GM12878 (cell line): ENCODE measurements around the gene CTNNA3. TPM values are rescaled to one million over a fixed set of nuclear protein-coding genes. Genes with fewer than 3 reads are reported as not detected.

Source experiments
- ATAC-seq: fragments of 200-7000 bp; cut with Tn5 transposase; 3 replicates; pipeline ENCODE4 v1.9.1; 2020; ENCODE audit warnings: mild to moderate bottlenecking, moderate library complexity
- BruUV-seq: library from RNA; stranded (reverse); fragments of 400-500 nt; replicated peaks from 2 replicates; lab custom pipeline; 2021; lab: Mats Ljungman, UMichigan
- CTCF ChIA-PET: fragments of 300-600 bp; sonication (Branson Sonifier 250); formaldehyde crosslinking; extraction: SDS; loops from one replicate; lab custom pipeline; 2021; ENCODE audit warnings: inconsistent platforms; lab: Yijun Ruan, JAX
- POLR2A ChIA-PET: fragments of 350-600 bp; formaldehyde crosslinking; extraction: SDS; loops from one replicate; lab custom pipeline; 2021; ENCODE audit warnings: inconsistent platforms; lab: Charles Lee
- RAD21 ChIA-PET: fragments of 300-600 bp; sonication (Branson Sonifier 250); formaldehyde crosslinking; loops from one replicate; lab custom pipeline; 2023; ENCODE audit warnings: antibody characterized with exemption; ENCODE audit not compliant: unreplicated experiment; lab: Charles Lee
- SMC1A ChIA-PET: fragments of 300-600 bp; sonication (Branson Sonifier 250); formaldehyde crosslinking; loops from one replicate; lab custom pipeline; 2023; ENCODE audit not compliant: unreplicated experiment, uncharacterized antibody; lab: Charles Lee
- DNase-seq: peaks from one replicate; pipeline ENCODE4 v3.0.0-alpha.2; 2011; ENCODE audit warnings: low read depth, low spot score
- FAIRE-seq: peaks from 3 replicates; lab custom pipeline; 2011; peaks lifted over from hg19 to GRCh38; lab: Jason Lieb, UNC
- H2AFZ ChIP-seq: 2 replicates; pipeline ENCODE4 v1.6.0; 2011; ENCODE audit warnings: low read depth, low read length, control low read depth; ENCODE audit not compliant: control insufficient read depth
- H3K27ac ChIP-seq: 2 replicates; pipeline ENCODE4 v1.5.1; 2011; ENCODE audit warnings: control low read depth; ENCODE audit not compliant: control insufficient read depth, insufficient read depth
- H3K27me3 ChIP-seq, 2 experiments: replicated peaks in 1 of 2; 2 replicates each; pipeline versions ENCODE4 v1.6.0 to v1.6.1; 2011; ENCODE audit warnings: low read length in 1 of 2; ENCODE audit not compliant: control insufficient read depth in 2 of 2, insufficient read depth in 2 of 2
- H3K36me3 ChIP-seq, 2 experiments: 2 replicates each; pipeline ENCODE4 v1.5.1; 2011; ENCODE audit warnings: low read length in 1 of 2; ENCODE audit not compliant: control insufficient read depth in 2 of 2, insufficient read depth in 2 of 2
- H3K4me1 ChIP-seq: 2 replicates; pipeline ENCODE4 v1.6.1; 2011; ENCODE audit warnings: mild to moderate bottlenecking, low read length, moderate library complexity, mixed read lengths; ENCODE audit not compliant: control insufficient read depth, insufficient read depth
- H3K4me2 ChIP-seq: 2 replicates; pipeline ENCODE4 v1.6.0; 2011; ENCODE audit warnings: control low read depth; ENCODE audit not compliant: control insufficient read depth, insufficient read depth
- H3K4me3 ChIP-seq: fragments of 200-600 bp; sonication (generic); 2 replicates; pipeline ENCODE4 v1.5.1; 2016
- H3K79me2 ChIP-seq: 2 replicates; pipeline ENCODE4 v1.6.0; 2011; ENCODE audit warnings: low read length; ENCODE audit not compliant: control insufficient read depth, insufficient read depth
- H3K9ac ChIP-seq: 2 replicates; pipeline ENCODE4 v1.8.0; 2011; ENCODE audit warnings: low read length, control low read depth, mixed read lengths; ENCODE audit not compliant: control insufficient read depth, insufficient read depth
- H3K9me3 ChIP-seq: replicated peaks from 3 replicates; pipeline ENCODE4 v1.5.1; 2011; ENCODE audit warnings: mild to moderate bottlenecking, low read length; ENCODE audit not compliant: control insufficient read depth, insufficient read depth
- H4K20me1 ChIP-seq: 2 replicates; pipeline ENCODE4 v1.6.0; 2011; ENCODE audit not compliant: control insufficient read depth, insufficient read depth
- E4F1 ChIP-seq: fragments of 450-650 bp; IDR thresholded peaks from 2 replicates; pipeline ENCODE4 v1.6.1; 2018; ENCODE audit warnings: borderline replicate concordance, mild to moderate bottlenecking; ENCODE audit not compliant: partially characterized antibody
- GABPA ChIP-seq: IDR thresholded peaks from 2 replicates; pipeline ENCODE4 v1.6.1; 2014; ENCODE audit warnings: antibody characterized with exemption, low read depth, mild to moderate bottlenecking, inconsistent platforms
- HCFC1 ChIP-seq: fragments of 150-350 bp; IDR thresholded peaks from 2 replicates; pipeline ENCODE4 v1.6.1; 2014; ENCODE audit warnings: low read length
- NR2F1 ChIP-seq: fragments of 450-650 bp; conservative IDR thresholded peaks from 2 replicates; pipeline ENCODE4 v1.6.1; 2017; ENCODE audit warnings: mild to moderate bottlenecking
- ZBTB33 ChIP-seq: fragments of 450-650 bp; IDR thresholded peaks from 2 replicates; pipeline ENCODE4 v1.6.1; 2017; ENCODE audit warnings: mild to moderate bottlenecking
- ZNF622 ChIP-seq: fragments of 450-650 bp; IDR thresholded peaks from 2 replicates; pipeline ENCODE4 v1.6.1; 2017; ENCODE audit warnings: mild to moderate bottlenecking, inconsistent platforms
- WGBS: methylation state at CpG from one replicate; pipeline ENCODE4 v1.1.6; 2016; ENCODE audit warnings: low lambda C conversion rate; ENCODE audit not compliant: insufficient replicate concordance, insufficient coverage; ENCODE audit errors: missing lambda C conversion rate; 5-methylcytosine and 5-hydroxymethylcytosine counted together
- in situ Hi-C: fragments of 300-500 bp; cut with MboI; formaldehyde crosslinking; loops from 9 replicates; pipeline ENCODE4 v1.14.3; 2018; ENCODE audit warnings: mixed read lengths
- intact Hi-C: fragments of 100-400 bp; cut with micrococcal nuclease; formaldehyde crosslinking; loops from one replicate; pipeline ENCODE4 v1.14.2; 2022; ENCODE audit not compliant: unreplicated experiment
- polyA plus RNA-seq, 11 experiments: library from polyadenylated mRNA; depleted of rRNA in 4 of 11; unstranded in 6 of 11; stranded (reverse) in 5 of 11; fragments of >200 nt; fragmentation: Nextera tagmentation in 4 of 11; fragmentation: Illumina TruSeq in 1 of 11; extraction: Ambion mirVana in 4 of 11; extraction: Trizol in 1 of 11; gene quantifications; 1 replicate in 1 of 11; 2 replicates in 10 of 11; pipeline versions ENCODE4 v1.2.1 to v1.2.3, GENCODE V29; 2011 to 2016; ENCODE audit warnings: inconsistent platforms in 2 of 11, missing spikeins in 2 of 11, low read depth in 1 of 11
- total RNA-seq, 4 experiments: library from RNA; depleted of rRNA in 3 of 4; stranded (reverse); fragments of >200 nt in 3 of 4; fragmentation: Illumina TruSeq in 1 of 4; extraction: Trizol in 1 of 4; gene quantifications; 2 replicates each; pipeline versions ENCODE4 v1.2.1 to v1.2.3, GENCODE V29; 2013 to 2021

CTNNA3 gene
- total and polyA plus RNA-seq, 10 of the 15 experiments (the other 5 are each of a cell fraction or from before 2014, with no cell fraction given): under 0.01 to 4.5 (median 0.22) TPM; not detected in 2

GRCh38 chr10:66329147-66329546 lies 1366.8 kb downstream of the CTNNA3 start:
- in situ Hi-C loops: no loop called here
- SMC1A ChIA-PET: no interaction called here
- FAIRE-seq (no peak), ATAC-seq (no peak), DNase-seq (no peak)
- CTCF ChIA-PET: interaction anchor here (1.0 kb wide), 1 partner anchor 10 kb away, joined by 4 read pairs; no protein-coding TSS in a partner anchor
- intact Hi-C loops: no loop called here
- Histone ChIP-seq H3K4me1 (no peaks in the 10 kb centered on the region), H3K79me2 (no peaks in the 10 kb centered on the region), H3K9ac (no peak overlapping the region), H3K36me3 (no peaks in the 10 kb centered on the region), H3K9me3 (no peaks in the 10 kb centered on the region), H3K4me2 (no peak overlapping the region), H3K27ac (no peak overlapping the region), H3K4me3 (no peak overlapping the region), H4K20me1 (no peaks in the 10 kb centered on the region), H3K27me3 (no peaks in the 10 kb centered on the region), H2AFZ (no peak overlapping the region)
- 56% methylated on average over 7 of the region's 7 CpGs for WGBS
- RAD21 ChIA-PET: no interaction called here
- no TSS peak for BruUV-seq
- no peak for TF ChIP-seq ZBTB33
- TF ChIP-seq GABPA: no peak
- no peak for TF ChIP-seq E4F1
- no peak for TF ChIP-seq NR2F1
- no peak for TF ChIP-seq HCFC1
- no peak for TF ChIP-seq ZNF622
- POLR2A ChIA-PET: no interaction called here
